Pulmonary artery endothelial cell (primary cell): Measurements from ENCODE around the gene R3HDM4. TPM values are rescaled to one million over a fixed set of nuclear protein-coding genes. Genes with fewer than 3 reads are reported as not detected.
"Not testable (repeated sequence)": the region's sequence is repeated elsewhere in the genome, so short reads cannot be mapped to it uniquely, and the experiment has no call there.

Source experiments
- DNase-seq: peaks from one replicate; pipeline ENCODE4 v3.0.0-alpha.2; 2011; ENCODE audit warnings: low read depth, low spot score
- total RNA-seq: library from RNA; depleted of rRNA; stranded (reverse); fragments of >200 nt; gene quantifications from 2 replicates; pipeline ENCODE4 v1.2.3, GENCODE V29; 2014

The R3HDM4 gene
- total RNA-seq, 1 donor from 2014 or later, result 29.1 TPM

DNA sequence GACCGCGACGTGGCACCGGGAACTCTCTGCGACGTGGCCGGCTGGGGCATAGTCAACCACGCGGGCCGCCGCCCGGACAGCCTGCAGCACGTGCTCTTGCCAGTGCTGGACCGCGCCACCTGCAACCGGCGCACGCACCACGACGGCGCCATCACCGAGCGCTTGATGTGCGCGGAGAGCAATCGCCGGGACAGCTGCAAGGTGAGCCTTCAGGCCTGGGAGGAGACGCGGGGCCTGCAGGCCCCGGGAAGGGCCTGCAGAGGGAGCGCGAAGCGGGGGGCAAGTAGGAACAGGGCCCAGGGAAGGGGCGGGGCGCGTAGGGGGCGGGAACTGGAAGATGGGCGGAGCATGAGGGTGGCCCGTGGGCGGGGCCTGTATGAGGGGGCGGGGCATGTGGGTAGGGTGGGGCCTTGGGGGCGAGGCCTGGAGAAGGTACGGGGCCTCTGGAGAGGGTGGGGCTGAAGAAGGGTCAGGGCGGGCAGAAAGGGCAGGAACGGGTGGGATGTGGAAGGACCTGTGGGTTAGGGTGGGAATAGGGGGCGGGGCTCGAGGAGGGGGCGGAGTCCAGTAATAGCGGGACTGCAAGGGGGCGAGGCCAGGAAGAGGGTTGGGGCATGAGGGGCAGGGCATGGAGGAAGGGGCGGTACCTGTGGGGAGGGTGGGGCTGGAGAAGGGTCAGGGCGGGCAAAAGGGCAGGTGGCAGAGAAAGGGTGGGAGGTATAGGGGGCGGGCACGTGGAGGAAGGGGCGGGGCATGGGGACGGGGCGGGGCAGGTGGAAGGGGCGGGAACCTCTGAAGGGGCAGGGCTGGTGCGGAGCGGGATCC is 51.1 kb downstream of the R3HDM4 start:
- no peak for DNase-seq

DNA sequence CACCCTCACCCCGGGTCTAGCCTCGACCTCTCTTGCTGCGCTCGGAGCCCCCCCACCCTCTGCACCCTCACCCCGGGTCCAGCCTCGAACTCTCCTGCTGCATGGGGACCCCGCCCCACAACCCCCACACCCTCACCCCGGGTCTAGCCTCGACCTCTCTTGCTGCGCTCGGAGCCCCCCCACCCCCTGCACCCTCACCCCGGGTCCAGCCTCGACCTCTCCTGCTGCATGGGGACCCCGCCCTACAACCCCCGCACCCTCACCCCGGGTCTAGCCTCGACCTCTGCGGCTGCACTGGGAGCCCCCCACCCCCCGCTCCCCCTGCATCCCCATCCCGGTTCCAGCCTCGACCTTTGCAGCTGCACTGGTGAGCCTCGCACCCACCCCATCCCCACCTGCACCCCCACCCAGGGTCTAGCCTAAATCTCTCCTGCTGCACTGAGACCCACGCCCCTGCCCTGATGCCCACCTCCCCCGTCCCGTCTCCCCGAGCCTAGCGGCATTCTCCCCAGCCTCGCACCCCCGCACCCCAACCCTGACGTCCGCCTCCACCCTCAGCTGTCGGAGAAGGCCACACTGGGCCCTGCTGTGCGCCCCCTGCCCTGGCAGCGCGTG is 51.8 kb downstream of the R3HDM4 start:
- DNase-seq, result no peak

DNA sequence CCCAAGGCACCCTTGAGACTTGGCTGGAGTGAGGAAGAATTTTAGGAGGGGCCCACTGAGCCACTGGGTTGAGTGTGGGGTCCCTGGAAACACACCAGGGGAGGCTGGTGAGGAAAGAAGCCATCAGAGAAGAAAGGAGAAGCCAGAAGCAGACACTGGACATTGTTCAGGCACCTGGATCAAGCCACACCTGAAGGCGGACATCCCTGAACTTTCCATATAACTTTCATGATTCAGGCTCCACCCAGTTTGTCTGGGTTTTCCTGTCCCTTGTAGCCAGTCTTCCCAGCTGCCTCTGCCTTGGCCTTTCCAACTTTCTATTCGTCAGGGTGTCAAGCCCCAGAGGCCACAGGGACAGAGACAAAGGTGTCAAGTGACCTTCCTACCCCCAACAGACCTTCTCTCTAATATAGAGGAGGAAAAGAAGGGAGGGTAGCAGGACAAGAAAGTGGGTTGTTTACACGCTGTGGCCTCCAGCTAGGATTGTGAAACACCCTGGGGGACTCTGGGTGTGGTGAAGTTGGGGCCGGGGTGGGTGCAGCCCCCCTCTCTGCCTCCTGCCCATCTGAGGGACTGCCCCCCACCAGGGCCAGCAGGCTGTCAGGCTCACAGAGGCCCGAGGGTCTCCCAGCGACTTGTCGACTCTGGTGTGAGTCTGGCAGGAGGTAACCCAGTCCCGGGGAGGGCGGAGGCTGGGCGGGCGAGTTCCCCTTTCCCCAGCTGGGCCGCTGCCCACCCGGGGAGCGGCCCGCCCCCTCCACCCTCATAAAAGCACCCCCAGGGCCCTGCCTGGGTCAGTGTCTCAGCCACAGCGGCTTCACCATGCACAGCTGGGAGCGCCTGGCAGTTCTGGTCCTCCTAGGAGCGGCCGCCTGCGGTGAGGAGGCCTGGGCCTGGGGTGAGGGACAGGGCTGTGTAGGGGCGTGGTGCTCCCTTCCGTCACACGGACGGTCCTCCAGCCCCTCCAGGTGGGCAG is 53.9 kb downstream of the R3HDM4 start, which contains the start of gene CFD:
CFD (plus strand) TSS at position 797 of the 976 bp plus-strand sequence; CDS start at position 823, 26 bp downstream.
- no peak for DNase-seq

DNA sequence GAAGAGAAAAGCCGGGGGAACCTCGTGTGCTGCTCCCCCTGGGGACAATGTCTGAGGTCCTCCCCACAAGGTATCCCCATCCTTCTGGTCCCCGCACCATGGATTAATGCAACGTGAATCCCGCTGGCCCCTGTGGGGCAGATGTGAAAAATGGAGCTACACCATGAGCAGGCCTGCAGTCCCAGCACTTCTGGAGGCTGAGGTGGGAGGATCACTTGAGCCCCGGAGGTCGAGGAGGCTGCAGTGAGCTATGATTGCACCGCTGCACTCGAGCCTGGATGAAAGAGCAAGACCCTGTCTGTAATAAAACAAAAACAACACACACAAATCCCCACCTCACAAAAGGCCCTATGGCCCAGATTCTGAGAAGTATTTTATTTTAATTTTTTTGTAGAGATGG is 54.7 kb downstream of the R3HDM4 start:
- DNase-seq, result no peak

DNA sequence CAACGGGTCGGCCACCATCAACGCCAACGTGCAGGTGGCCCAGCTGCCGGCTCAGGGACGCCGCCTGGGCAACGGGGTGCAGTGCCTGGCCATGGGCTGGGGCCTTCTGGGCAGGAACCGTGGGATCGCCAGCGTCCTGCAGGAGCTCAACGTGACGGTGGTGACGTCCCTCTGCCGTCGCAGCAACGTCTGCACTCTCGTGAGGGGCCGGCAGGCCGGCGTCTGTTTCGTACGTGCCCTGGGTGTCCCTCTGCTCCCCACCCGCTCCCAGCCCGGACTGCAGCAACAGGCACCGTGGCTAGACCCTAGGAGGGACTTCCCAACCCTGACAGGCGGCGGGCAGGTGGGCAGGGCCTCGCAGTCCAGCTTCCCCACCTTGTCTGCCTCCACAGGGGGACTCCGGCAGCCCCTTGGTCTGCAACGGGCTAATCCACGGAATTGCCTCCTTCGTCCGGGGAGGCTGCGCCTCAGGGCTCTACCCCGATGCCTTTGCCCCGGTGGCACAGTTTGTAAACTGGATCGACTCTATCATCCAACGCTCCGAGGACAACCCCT is 57.4 kb downstream of the R3HDM4 start:
- no peak for DNase-seq

DNA sequence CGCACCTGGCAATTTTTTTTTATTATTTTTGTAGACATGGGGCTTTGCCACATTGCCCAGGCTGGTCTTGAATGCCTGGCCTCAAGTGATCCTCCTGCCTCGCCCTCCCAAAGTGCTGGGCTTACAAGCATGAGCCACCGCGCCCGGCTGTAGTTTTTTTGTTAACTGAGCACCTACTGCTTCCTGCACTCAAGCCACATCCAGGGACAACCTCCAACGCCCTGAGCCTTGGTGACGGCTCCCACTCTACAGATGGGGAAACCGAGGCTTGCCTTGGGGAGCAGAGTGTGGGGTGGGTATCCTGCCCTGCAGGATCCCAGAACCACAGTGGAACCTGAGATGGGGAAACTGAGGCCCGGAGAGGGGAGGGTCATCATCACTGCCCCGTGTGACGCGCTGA is 57.9 kb downstream of the R3HDM4 start:
- DNase-seq, result no peak

DNA sequence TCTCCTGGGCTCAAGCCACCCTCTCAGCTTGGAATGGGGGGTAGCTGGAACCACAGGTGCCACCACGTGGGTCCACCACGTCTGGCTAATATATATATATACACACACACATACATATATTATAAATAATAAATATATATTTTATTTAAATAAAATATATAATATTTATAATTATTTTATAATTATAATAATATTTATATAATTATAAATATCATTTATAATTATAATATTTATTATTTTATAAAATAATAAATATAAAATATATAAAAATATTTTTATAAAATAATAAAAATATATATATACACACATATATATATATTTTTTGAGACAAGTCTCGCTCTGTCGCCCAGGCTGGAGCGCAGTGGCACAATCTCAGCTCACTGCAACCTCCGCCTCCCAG is 58.5 kb downstream of the R3HDM4 start:
- no peak for DNase-seq

DNA sequence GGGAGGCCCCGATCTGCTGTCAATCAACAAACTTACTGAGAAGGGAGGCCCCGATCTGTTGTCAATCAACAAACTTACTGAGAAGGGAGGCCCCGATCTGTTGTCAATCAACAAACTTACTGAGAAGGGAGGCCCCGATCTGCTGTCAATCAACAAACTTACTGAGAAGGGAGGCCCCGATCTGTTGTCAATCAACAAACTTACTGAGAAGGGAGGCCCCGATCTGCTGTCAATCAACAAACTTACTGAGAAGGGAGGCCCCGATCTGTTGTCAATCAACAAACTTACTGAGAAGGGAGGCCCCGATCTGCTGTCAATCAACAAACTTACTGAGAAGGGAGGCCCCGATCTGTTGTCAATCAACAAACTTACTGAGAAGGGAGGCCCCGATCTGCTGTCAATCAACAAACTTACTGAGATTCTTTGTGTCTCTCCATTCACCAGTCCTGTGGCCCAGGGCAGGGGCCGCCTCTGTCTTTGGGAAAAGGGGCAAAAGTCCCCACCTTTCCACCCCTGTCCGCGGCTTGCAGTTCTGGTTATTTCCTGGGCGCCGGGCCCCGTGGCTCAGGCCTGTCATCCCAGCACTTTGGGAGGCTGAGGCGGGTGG is 59.3 kb downstream of the R3HDM4 start:
- DNase-seq, result not testable (repeated sequence)

DNA sequence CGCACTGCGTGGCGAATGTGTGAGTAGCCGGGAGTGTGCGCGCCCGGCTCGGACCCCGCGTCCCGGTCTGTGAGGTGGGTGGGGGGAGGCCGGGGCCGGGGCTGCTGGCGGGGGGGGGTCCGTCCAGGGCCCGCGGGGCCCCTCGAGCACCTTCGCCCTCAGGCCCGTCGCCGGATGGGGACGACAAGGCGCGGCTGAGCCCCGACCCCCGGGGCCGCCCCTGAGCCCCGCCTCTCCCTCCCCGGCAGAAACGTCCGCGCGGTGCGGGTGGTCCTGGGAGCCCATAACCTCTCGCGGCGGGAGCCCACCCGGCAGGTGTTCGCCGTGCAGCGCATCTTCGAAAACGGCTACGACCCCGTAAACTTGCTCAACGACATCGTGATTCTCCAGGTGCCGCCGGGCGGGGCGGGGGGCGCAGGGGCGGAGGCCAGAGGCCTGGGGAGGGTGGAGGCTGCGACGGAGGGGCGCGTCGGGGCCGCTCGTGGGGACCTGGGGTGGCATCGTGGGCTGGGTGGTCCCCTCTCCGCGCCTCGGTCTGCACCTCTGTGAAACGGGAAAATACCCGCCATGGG is 59.9 kb downstream of the R3HDM4 start:
- no peak for DNase-seq

DNA sequence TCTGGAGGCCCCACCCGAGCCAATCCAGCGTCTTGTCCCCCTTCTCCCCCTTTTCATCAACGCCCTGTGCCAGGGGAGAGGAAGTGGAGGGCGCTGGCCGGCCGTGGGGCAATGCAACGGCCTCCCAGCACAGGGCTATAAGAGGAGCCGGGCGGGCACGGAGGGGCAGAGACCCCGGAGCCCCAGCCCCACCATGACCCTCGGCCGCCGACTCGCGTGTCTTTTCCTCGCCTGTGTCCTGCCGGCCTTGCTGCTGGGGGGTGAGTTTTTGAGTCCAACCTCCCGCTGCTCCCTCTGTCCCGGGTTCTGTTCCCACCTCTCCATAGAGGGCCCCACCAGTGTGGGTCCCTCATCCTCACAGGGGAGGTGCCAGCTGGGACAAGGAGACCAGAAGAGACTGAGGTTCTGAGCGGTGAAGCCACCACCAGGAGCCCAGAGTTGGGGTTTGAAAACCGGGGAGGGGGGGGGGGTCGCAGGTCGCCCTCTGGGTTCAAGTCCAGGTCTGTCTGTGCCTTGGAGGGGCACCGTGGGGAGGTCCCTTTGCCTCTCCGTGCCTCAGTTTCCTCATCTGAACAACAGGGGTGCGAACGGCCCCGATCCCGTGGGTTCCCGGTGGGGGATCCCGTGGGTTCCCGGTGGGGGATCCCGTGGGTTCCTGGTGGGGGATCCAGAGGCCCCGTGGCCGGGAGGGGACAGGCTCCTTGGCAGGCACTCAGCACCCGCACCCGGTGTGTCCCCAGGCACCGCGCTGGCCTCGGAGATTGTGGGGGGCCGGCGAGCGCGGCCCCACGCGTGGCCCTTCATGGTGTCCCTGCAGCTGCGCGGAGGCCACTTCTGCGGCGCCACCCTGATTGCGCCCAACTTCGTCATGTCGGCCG is 60.6 kb downstream of the R3HDM4 start, which contains the start of gene ELANE:
ELANE (plus strand) TSS at position 168 of the 878 bp plus-strand sequence; CDS start at position 194, 26 bp downstream.
- no peak for DNase-seq

DNA sequence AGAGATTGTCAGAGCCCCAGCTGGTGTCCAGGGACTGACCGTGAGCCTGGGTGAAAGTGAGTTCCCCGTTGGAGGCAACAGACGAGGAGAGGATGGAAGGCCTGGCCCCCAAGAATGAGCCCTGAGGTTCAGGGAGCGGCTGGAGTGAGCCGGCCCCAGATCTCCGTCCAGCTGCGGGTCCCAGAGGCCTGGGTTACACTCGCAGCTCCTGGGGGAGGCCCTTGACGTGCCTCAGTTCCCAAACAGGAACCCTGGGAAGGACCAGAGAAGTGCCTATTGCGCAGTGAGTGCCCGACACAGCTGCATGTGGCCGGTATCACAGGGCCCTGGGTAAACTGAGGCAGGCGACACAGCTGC is 62.1 kb downstream of the R3HDM4 start:
- no peak for DNase-seq

DNA sequence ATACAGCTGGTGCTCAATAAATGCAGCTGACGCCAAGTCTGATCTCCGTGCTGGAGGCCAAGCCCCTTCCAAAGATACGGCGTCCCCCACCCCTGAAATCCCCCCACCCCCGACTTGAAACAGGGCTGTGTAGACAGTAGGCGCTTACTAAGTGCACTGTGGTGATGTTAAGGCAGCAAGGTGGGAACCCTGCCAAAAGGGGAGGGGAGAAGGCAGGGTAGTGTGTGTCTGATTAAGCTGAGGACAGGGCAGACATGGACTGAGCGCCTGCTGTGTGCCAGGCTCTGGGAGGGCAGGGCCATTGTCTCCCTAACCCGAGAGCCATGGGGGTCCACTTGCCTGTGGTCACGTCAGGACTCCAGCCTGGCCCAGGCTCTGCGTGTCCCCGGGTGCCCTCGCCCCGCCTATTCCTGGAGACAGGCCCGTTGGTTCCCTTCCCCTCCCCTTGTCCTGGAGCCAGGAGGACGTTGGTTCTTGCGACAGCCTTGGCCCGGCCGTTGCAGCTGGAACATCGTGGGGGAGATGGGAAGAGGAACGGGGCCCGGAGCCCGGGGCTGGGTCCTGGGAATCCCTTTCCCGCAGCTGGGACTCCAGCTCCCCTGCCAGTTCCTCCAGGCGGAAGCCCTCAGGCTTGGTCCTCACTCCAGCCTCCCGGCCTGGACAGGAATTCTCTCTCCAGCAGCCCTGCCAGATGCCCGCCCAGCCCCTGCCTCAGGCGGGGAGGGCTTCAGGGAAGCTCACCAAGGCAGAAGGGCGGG is 62.6 kb downstream of the R3HDM4 start:
- no peak for DNase-seq

DNA sequence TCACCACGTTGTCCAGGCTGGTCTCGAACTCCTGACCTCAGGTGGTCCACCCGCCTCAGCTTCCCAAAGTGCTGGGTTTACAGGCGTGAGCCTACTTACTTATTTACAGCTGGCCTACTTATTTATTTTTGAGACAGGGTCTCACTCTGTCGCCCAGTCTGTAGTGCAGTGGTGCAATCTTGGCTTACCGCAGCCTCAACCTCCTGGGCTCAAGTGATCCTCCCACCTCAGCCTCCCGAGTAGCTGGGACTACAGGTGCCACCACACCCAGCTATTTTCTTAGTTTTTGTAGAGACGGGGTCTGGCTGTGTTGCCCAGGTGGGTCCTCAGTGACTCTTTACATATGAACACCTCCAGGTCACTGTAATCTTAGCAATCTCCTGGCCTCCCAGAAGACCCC is 63.8 kb downstream of the R3HDM4 start:
- not testable (repeated sequence) for DNase-seq

DNA sequence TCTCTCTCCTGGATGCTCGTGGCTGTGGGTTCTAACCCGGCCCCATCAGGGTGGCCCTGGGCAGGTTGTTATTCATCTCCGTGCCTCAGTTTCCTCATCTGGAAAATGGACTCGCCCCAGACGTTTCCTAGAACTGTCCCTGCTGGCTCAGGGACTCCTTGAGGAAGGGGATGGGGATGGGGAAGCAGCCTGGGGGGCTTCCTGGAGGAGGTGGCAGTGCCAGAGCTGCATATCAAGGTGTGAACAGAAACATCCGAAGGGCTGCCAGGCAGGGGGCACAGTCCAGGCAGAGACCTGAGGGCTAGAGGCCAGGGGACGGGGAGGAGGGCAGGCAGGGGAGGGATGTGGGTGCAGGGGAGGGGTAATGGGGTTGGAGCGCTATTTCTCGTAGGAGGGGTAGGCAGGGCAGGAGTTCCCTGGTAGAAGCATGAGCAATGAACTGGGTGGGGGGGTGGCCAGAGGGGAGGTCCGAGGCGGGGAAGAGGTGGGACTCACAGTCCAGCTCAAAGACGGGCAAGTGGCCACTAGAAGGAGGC is 64.6 kb downstream of the R3HDM4 start:
- no peak for DNase-seq
